Measurements from ENCODE around the gene HYLS1. TPM values are rescaled to one million over a fixed set of nuclear protein-coding genes. Genes with fewer than 3 reads are reported as not detected.

HYLS1 gene
- total RNA-seq, 4 donors from 2014 or later: 0.80 to 6.4 (median 3.4) TPM; not detected in 1

DNA sequence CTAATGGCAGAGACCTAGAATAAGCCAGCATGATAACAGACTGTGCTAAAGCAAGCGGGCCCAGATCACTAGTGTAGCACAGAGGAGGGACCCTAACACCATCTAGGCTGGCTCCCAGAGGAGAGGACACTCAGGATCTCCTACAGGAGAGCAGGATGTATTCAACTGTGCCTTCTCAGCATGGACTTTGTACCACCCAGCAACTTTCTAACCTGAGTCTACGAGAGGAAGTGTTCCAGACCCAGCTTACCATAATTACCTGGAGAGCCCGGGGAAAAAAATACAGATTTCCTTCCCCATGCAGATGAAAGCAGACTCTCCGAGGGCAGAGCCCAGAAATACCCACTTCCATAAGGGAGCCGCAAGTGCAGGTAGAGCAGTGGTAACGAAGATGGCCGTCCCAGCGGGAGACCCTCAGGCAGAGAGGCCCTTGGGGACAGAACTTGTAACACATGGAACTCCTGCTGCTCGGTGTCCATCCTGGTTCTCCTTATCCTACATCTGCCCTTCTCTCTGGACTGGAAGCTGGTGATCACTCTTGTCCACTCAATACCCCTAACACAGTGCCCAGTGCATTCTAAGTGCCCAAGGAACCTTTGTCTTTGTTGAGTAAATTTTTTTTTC lies 37.0 kb downstream of the HYLS1 start:
- no peak overlapping the region for H3K4me3 ChIP-seq
- TF ChIP-seq EP300 (IDR thresholded peaks at IDR 0.05; ENCODE audit: low read depth): no peak
- intact Hi-C loops (cut with DNase I; ENCODE audit: low total_unique reads): no loop called here
- 20 to 72% methylated on average over 2 to 9 of the region's 9 CpGs for WGBS, 2 donors (ENCODE audit: low coverage in 1 of 2)
- no peaks in the 10 kb centered on the region for H3K36me3 ChIP-seq
- no peaks in the 10 kb centered on the region for H3K9me3 ChIP-seq
- no peak overlapping the region for H3K27ac ChIP-seq
- peaks cover 13% of the 10 kb centered on the region for H3K27me3 ChIP-seq
- DNase-seq: no peak
- in situ Hi-C loops (cut with MboI; ENCODE audit: low pct_ligation_motif_present in 1 of 4, low pct_unique_long_range_greater_than_20kb in 1 of 4, low sequenced_read_pairs in 3 of 4): loop anchor here (5.0 to 10.0 kb wide), 3 partner anchors 270 to 278 kb away; no protein-coding TSS in a partner anchor
- H3K4me1 ChIP-seq: peaks cover 0 to 12% (median 4%) of the 10 kb centered on the region in 4 donors

DNA sequence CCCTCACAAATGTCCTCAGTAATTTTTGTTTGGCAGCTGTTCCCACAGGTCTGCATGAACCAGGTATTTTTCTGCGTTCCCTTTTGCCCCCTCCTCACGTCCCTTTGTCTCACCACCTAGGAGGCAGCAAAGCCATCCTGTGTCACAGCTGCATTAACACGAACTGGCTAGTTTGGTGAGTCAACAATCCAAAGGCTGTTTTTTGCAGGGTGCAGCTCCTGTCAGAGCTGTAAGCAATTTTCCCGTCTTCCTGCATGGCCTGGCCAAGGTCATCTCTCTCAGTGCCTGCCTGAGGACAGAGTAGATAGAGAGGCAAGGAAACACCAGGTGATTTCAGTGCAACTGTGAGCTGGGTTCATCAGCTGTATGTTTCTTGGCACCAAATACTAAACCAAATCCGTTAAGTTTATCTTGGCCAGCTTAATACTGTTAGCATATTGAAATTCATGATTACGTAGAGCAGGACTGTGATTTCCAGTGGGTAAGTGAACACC lies 37.8 kb downstream of the HYLS1 start:
- peaks cover 0 to 12% (median 4%) of the 10 kb centered on the region in 4 donors for H3K4me1 ChIP-seq
- no peaks in the 10 kb centered on the region for H3K36me3 ChIP-seq
- H3K4me3 ChIP-seq: no peak overlapping the region
- H3K9me3 ChIP-seq: no peaks in the 10 kb centered on the region
- WGBS, 2 donors (ENCODE audit: low coverage in 1 of 2): 25 to 34% methylated on average over 3 to 6 of the region's 6 CpGs
- no peak overlapping the region for H3K27ac ChIP-seq
- TF ChIP-seq POLR2A (IDR thresholded peaks at IDR 0.05): no peak
- TF ChIP-seq, protein P1, sequence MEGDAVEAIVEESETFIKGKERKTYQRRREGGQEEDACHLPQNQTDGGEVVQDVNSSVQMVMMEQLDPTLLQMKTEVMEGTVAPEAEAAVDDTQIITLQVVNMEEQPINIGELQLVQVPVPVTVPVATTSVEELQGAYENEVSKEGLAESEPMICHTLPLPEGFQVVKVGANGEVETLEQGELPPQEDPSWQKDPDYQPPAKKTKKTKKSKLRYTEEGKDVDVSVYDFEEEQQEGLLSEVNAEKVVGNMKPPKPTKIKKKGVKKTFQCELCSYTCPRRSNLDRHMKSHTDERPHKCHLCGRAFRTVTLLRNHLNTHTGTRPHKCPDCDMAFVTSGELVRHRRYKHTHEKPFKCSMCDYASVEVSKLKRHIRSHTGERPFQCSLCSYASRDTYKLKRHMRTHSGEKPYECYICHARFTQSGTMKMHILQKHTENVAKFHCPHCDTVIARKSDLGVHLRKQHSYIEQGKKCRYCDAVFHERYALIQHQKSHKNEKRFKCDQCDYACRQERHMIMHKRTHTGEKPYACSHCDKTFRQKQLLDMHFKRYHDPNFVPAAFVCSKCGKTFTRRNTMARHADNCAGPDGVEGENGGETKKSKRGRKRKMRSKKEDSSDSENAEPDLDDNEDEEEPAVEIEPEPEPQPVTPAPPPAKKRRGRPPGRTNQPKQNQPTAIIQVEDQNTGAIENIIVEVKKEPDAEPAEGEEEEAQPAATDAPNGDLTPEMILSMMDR (IDR thresholded peaks at IDR 0.05): peak in 1 of 5 experiments; percentile 32
- no peak for TF ChIP-seq EP300 (IDR thresholded peaks at IDR 0.05; ENCODE audit: low read depth)
- peak in 1 of 3 donors; percentile 14 for TF ChIP-seq POLR2AphosphoS5 (IDR thresholded peaks at IDR 0.05)
- peaks cover 10% of the 10 kb centered on the region for H3K27me3 ChIP-seq
- intact Hi-C loops (cut with DNase I; ENCODE audit: low total_unique reads) (no loop called here), in situ Hi-C loops (cut with MboI; ENCODE audit: low pct_ligation_motif_present in 1 of 4, low pct_unique_long_range_greater_than_20kb in 1 of 4, low sequenced_read_pairs in 3 of 4) (loop anchor here in 2 of 4 donors (10.0 kb wide), 1 partner anchor 270 kb away; no protein-coding TSS in a partner anchor)
- peak; percentile 42 for DNase-seq

DNA sequence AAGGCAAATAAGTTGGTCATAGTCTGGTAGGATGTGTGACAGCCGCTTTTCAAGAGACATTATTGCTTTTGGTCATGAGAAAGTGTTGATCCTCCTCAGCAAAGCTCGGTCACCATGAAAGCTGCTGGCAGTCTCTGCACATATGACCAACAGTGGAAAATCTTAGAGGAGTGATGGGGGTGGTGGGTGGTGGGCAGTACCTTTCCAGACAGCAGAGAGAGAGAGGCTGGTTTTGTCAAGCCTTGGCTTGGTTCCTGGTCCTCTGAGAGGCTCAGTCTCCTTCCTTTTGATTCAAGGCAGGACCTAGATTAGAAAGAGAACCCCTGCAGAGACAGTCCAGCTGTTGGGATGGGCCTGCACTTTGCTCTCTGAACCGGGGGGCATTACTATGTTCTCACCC lies 38.3 kb downstream of the HYLS1 start:
- Histone ChIP-seq H3K36me3 (no peaks in the 10 kb centered on the region), H3K27me3 (peaks cover 10% of the 10 kb centered on the region), H3K4me3 (no peak overlapping the region), H3K27ac (no peak overlapping the region), H3K9me3 (no peaks in the 10 kb centered on the region), H3K4me1 (peaks cover 0 to 9% (median 4%) of the 10 kb centered on the region in 4 donors)
- DNase-seq: no peak
- WGBS, 2 donors (ENCODE audit: low coverage in 1 of 2): 47% methylated on average over 3 of the region's 3 CpGs; no CpG with 5 or more reads in 1 of the 2 donors
- in situ Hi-C loops (cut with MboI; ENCODE audit: low pct_ligation_motif_present in 1 of 4, low pct_unique_long_range_greater_than_20kb in 1 of 4, low sequenced_read_pairs in 3 of 4): loop anchor here in 2 of 4 donors (10.0 kb wide), 1 partner anchor 269 kb away; no protein-coding TSS in a partner anchor
- intact Hi-C loops (cut with DNase I; ENCODE audit: low total_unique reads): no loop called here
- TF ChIP-seq POLR2AphosphoS5 (IDR thresholded peaks at IDR 0.05) (no peak), POLR2A (IDR thresholded peaks at IDR 0.05) (no peak), EP300 (IDR thresholded peaks at IDR 0.05; ENCODE audit: low read depth) (no peak)
- TF ChIP-seq, protein P1 (IDR thresholded peaks at IDR 0.05): no peak

DNA sequence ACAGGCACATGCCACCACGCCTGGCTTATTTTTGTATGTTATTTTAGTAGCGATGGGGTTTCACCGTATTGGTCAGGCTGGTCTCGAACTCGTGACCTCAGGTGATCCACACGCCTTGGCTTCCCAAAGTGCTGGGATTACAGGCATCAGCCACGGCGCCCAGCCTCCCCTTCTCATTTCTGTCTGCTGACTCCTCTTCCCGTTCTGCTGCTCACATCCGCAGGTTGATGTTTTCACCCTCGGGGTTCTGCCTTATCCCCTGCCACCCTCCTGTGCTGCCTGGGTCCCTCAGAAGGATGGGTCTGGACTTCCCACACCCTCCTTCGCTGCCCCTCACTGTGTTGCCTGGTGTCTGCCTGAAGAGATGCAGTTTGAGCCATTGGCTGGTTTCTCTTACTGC lies 39.2 kb downstream of the HYLS1 start:
- Histone ChIP-seq H3K36me3 (no peaks in the 10 kb centered on the region), H3K4me1 (peaks cover 0 to 9% (median 2%) of the 10 kb centered on the region in 4 donors), H3K4me3 (no peak overlapping the region), H3K27ac (no peak overlapping the region), H3K27me3 (peaks cover 10% of the 10 kb centered on the region), H3K9me3 (no peaks in the 10 kb centered on the region)
- no peak for DNase-seq
- intact Hi-C loops (cut with DNase I; ENCODE audit: low total_unique reads) (no loop called here), in situ Hi-C loops (cut with MboI; ENCODE audit: low pct_ligation_motif_present in 1 of 4, low pct_unique_long_range_greater_than_20kb in 1 of 4, low sequenced_read_pairs in 3 of 4) (loop anchor here in 2 of 4 donors (10.0 kb wide), 1 partner anchor 268 kb away; no protein-coding TSS in a partner anchor)
- TF ChIP-seq POLR2A (IDR thresholded peaks at IDR 0.05) (no peak), EP300 (IDR thresholded peaks at IDR 0.05; ENCODE audit: low read depth) (no peak), POLR2AphosphoS5 (IDR thresholded peaks at IDR 0.05) (no peak)
- TF ChIP-seq, protein P1 (IDR thresholded peaks at IDR 0.05): no peak
- 85 to 89% methylated on average over 8 to 12 of the region's 12 CpGs for WGBS, 2 donors (ENCODE audit: low coverage in 1 of 2)
